ENCODE data around the gene FOXL2NB.

The FOXL2NB gene

GRCh38 chr3:138947495-138948121 is 591 bp downstream of the FOXL2NB start:
- Histone ChIP-seq H3K9ac (ENCODE audit: low read depth, low read length) (no peak overlapping the region), H3K36me3 (ENCODE audit: insufficient read depth, low read length) (no peaks in the 10 kb centered on the region), H3K4me2 (ENCODE audit: insufficient read depth, low read length) (no peak overlapping the region), H3K4me3 (ENCODE audit: low read depth in 1 of 2, low read length in 2 of 2) (no peak overlapping the region), H3K27ac (ENCODE audit: low read length) (no peak overlapping the region), H3K4me1 (ENCODE audit: insufficient read depth, low read length) (no peaks in the 10 kb centered on the region), H3K9me3 (ENCODE audit: insufficient read depth, low read length, severe bottlenecking) (no peaks in the 10 kb centered on the region), H3K79me2 (ENCODE audit: insufficient read depth, low read length) (no peaks in the 10 kb centered on the region), H3K27me3 (ENCODE audit: insufficient read depth, low read length, poor library complexity) (peaks cover 20% of the 10 kb centered on the region), H4K20me1 (ENCODE audit: insufficient read depth, low read length) (no peaks in the 10 kb centered on the region), H2AFZ (ENCODE audit: low read depth, low read length) (no peak overlapping the region)
- DNase-seq (no peak), ATAC-seq (ENCODE audit: insufficient read depth, low read depth) (no peak)
- no peak for TF ChIP-seq EZH2 (IDR thresholded peaks at IDR 0.05; ENCODE audit: borderline replicate concordance, low read depth, low read length, severe bottlenecking)
- no peak for TF ChIP-seq CTCF (IDR thresholded peaks at IDR 0.05; ENCODE audit: borderline replicate concordance, extremely low read depth, low read length, poor library complexity, severe bottlenecking)

GRCh38 chr3:138948371-138949001 is 1.5 kb downstream of the FOXL2NB start:
- Histone ChIP-seq H3K4me1 (ENCODE audit: insufficient read depth, low read length) (no peaks in the 10 kb centered on the region), H3K9me3 (ENCODE audit: insufficient read depth, low read length, severe bottlenecking) (no peaks in the 10 kb centered on the region), H4K20me1 (ENCODE audit: insufficient read depth, low read length) (no peaks in the 10 kb centered on the region), H3K27ac (ENCODE audit: low read length) (no peak overlapping the region), H3K27me3 (ENCODE audit: insufficient read depth, low read length, poor library complexity) (peaks cover 20% of the 10 kb centered on the region), H3K4me2 (ENCODE audit: insufficient read depth, low read length) (no peak overlapping the region), H3K79me2 (ENCODE audit: insufficient read depth, low read length) (no peaks in the 10 kb centered on the region), H3K9ac (ENCODE audit: low read depth, low read length) (no peak overlapping the region), H3K36me3 (ENCODE audit: insufficient read depth, low read length) (no peaks in the 10 kb centered on the region), H2AFZ (ENCODE audit: low read depth, low read length) (no peak overlapping the region), H3K4me3 (ENCODE audit: low read depth in 1 of 2, low read length in 2 of 2) (no peak overlapping the region)
- ATAC-seq (ENCODE audit: insufficient read depth, low read depth) (no peak), DNase-seq (no peak)
- no peak for TF ChIP-seq EZH2 (IDR thresholded peaks at IDR 0.05; ENCODE audit: borderline replicate concordance, low read depth, low read length, severe bottlenecking)
- no peak for TF ChIP-seq CTCF (IDR thresholded peaks at IDR 0.05; ENCODE audit: borderline replicate concordance, extremely low read depth, low read length, poor library complexity, severe bottlenecking)

GRCh38 chr3:138949002-138949418 is 2.0 kb downstream of the FOXL2NB start:
- H3K79me2 ChIP-seq (ENCODE audit: insufficient read depth, low read length), result no peaks in the 10 kb centered on the region
- H3K9ac ChIP-seq (ENCODE audit: low read depth, low read length), result no peak overlapping the region
- no peak for DNase-seq
- no peaks in the 10 kb centered on the region for H3K36me3 ChIP-seq (ENCODE audit: insufficient read depth, low read length)
- H3K4me3 ChIP-seq (ENCODE audit: low read depth in 1 of 2, low read length in 2 of 2), result no peak overlapping the region
- no peaks in the 10 kb centered on the region for H3K9me3 ChIP-seq (ENCODE audit: insufficient read depth, low read length, severe bottlenecking)
- no peaks in the 10 kb centered on the region for H4K20me1 ChIP-seq (ENCODE audit: insufficient read depth, low read length)
- TF ChIP-seq EZH2 (IDR thresholded peaks at IDR 0.05; ENCODE audit: borderline replicate concordance, low read depth, low read length, severe bottlenecking) (no peak), CTCF (IDR thresholded peaks at IDR 0.05; ENCODE audit: borderline replicate concordance, extremely low read depth, low read length, poor library complexity, severe bottlenecking) (no peak)
- no peak overlapping the region for H3K4me2 ChIP-seq (ENCODE audit: insufficient read depth, low read length)
- H3K27me3 ChIP-seq (ENCODE audit: insufficient read depth, low read length, poor library complexity), result peaks cover 20% of the 10 kb centered on the region
- no peak overlapping the region for H3K27ac ChIP-seq (ENCODE audit: low read length)
- ATAC-seq (ENCODE audit: insufficient read depth, low read depth), result no peak
- no peak overlapping the region for H2AFZ ChIP-seq (ENCODE audit: low read depth, low read length)
- no peaks in the 10 kb centered on the region for H3K4me1 ChIP-seq (ENCODE audit: insufficient read depth, low read length)
